Suppressor macrophage (primary cell): ENCODE results near the gene ASTE1.
"Not testable (repeated sequence)": the region's sequence is repeated elsewhere in the genome, so short reads cannot be mapped to it uniquely, and the experiment has no call there.

ENCODE experiments used
- DNase-seq, 4 experiments: peaks; one replicate each; pipeline ENCODE4 v3.0.0-alpha.2; 2020 to 2022

ASTE1 gene

DNA sequence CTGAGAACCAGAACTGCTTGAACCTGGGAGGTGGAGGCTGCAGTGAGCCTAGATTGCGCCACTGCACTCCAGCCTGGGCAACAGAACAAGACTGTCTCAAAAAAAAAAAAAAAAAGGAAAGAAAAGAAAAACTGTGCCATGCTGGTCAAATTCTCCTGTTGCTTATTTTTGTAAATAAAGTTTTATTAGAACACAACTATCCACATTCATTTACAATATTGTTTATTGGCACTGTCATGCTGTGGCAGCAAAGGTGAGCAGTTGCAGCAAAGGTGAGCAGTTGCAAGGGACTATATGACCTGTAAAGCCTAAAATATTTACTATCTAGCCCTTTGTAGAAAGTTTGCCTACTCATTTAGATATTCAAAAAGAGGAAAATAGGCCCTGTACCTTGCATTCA lies 18.3 kb downstream of the ASTE1 start:
- no peak for DNase-seq

DNA sequence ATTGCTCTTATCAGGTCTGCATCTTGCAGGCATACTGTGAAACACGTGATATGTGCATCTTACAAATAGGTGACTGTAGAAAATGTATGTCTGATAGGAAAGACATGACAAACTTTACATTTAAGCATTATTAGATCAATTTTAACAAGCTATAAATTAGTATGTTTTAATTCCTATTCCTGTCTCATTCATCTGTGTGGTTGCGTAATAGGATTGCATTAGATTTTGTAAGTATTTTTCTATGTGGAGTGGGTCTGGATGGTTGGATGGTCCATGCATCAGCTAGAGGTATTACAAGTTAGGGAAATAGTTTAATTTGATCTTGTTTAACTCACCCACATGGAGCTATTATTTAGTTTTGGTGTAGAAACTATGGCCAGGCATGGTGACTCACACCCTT lies 18.8 kb downstream of the ASTE1 start:
- no peak for DNase-seq

DNA sequence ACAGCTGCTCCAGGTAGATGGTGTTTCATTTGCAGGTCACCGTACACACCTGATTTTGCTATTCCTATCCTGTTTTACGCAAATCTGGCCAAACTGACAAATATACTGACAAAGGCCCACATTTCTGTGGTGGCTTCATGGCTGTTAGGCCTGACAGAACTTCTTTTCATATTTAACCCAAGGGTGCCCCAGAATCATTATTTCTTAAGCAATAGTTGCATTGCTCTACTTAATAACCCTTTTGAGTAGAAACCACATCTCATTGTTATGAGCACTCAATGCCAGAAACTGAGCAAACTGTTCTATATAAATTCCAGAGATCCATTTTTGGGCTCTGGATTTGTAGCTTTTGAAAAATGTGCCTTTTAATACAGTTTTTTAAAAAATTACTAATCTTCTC lies 19.4 kb downstream of the ASTE1 start:
- no peak for DNase-seq

DNA sequence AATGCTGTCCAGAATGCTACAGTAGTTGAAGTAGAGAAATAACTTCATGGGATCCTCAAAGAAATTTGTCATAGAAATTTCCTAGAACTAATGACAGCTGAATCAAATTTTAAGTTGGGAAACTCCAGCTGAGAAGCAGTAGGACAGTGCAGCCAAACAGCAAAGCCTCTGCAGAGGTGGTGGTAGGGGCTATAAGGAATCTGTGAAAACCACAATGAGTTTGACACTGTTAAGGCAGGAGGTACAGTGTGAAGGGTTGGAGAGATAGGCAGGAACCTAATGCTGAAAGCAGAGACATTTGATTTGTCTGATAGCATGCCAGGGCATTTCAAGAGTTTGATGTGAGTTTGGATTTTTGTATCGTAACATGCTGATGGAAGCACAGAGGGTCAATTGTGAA lies 22.0 kb downstream of the ASTE1 start:
- DNase-seq, result no peak

DNA sequence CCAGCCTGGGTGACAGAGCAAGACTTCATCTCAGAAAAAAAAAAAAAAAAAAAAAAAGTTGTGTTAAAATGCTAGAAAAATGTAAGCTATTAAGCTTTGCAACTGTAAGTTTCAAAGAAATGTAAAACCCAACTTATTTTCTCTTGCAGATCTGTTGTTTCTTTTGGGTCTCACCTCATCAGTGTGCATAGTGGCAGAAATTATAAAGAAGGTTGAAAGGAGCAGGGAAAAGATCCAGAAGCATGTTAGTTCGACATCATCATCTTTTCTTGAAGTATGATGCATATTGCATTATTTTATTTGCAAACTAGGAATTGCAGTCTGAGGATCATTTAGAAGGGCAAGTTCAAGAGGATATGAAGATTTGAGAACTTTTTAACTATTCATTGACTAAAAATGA lies 25.6 kb downstream of the ASTE1 start:
- no peak for DNase-seq

DNA sequence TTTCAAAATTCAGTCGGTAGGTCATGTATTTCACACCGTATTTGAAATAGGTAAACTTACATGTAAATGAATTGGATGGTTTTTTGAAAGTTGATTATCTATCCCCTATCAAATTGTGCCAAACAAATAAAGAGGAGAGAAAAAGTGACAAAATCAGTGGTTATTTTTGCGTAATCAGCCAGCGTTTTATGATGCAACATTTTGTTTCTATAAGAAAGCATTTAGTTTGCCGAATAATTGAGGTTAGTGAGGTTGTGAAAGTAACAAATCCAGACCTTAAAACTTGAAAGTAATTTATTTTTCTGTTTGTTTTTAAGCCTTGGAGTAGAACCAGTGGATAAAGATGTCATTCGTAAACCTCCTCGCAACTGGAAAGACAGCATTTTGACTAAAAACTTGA lies 29.3 kb downstream of the ASTE1 start:
- peak; percentile 4 to 41 (median 14) for DNase-seq

DNA sequence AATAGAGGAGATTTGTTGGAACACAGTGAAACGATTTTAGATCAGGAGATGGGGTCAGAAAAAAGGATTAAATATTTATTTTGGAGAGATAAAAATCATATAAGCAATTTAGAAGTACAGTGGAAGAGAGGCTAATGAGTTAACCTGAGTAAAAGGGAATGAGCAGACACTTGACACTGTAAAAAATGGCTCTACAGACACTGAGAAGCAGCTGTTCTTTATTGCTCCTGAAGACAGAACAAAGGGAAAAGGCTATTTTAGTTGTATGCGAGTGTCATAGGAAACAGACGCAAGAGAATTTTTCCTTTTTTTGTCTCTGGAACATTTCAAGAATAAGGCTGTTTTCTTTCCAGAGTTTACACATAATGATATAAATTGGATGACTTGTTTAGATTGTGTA lies 34.3 kb downstream of the ASTE1 start:
- DNase-seq, result no peak

DNA sequence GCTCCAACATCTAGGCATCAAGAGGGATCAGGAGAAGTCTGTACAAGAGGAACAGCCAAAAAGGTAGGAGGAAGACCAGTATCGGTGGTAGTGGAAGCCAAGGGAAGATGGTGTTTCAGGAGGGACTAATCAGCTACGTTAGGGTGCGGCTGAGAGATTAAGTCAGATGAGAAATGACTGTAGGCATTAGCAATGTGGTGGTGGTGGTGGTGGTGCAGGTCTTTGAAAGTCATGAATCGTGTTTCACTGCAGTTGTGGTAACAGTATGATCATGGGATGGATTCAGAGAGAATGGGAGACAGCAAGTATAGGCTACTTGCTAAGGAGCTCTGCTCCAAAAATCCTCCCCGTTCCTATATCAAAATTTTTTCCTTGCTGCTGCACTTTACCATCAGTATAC lies 35.5 kb downstream of the ASTE1 start:
- no peak for DNase-seq

DNA sequence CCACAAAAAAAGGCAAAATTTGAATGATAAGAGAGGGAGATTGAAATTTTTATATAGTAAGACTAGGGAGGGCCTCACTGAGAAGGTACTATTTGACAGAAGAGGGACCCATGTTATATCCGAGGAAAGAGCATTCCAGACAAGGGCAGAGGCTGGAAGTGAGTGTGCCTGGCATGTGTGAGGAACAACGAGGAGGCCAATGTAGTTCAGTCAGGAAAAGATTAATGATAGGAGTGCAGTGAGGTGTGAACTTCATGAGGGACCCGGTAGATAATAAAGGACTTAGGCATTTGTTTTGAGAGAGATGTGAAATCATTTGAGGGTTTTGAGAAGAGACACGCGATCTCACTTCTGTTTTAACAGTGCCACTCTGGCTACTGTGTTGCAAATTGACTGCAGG lies 36.3 kb downstream of the ASTE1 start:
- peak in 2 of 4 experiments; percentile 6 to 29 for DNase-seq

DNA sequence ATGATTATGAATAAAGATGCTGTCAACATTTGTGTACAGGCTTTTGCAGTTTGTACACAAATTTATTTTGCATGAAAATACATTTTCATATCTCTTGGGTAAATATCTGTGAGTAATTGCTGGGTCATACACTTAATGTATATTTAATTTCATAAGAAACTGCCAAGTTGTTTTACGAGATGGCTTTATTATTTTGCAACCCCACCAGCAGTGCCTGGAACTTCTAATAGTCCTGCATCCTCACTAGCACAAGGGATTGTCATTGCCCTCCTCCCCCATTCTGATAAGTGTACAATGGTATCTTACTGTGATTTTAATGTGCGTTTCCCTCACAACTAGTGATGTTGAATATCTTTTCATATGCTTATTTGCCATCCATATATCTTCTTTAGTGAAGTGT lies 45.2 kb downstream of the ASTE1 start:
- DNase-seq, result no peak

DNA sequence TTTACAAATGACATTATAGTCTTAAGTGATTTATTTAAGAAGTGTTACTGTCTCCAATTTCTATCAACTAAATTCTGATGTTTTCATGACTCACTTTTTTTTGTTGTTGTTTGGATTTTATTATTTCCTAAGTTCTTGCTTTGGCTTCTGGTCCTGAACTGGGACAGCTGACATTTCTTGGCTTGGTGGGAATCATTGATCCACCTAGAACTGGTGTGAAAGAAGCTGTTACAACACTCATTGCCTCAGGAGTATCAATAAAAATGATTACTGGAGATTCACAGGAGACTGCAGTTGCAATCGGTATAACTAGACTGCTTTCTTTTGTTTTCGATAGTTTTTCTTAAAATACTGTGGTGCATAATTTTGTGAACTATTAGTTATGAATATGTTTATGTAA lies 47.5 kb downstream of the ASTE1 start:
- no peak for DNase-seq

DNA sequence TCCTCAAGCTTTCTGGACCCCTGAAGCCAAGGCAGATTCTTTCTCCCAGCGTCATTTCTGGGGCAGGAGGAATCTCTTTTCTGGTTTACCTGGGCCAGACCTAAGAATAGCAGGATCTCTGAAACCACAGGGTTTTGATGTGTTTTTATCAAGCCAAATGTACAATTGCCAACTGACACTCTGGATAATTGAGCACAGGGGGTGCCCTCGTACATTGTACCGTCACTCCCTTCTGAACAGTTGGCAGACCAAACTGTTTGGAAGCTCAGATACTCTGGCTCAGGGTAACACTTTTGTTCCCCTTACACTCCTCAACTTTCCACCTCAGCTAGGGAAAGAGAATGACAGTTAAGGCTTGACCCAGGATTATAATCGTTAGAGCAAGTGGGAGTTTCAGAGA lies 49.9 kb downstream of the ASTE1 start:
- no peak for DNase-seq

DNA sequence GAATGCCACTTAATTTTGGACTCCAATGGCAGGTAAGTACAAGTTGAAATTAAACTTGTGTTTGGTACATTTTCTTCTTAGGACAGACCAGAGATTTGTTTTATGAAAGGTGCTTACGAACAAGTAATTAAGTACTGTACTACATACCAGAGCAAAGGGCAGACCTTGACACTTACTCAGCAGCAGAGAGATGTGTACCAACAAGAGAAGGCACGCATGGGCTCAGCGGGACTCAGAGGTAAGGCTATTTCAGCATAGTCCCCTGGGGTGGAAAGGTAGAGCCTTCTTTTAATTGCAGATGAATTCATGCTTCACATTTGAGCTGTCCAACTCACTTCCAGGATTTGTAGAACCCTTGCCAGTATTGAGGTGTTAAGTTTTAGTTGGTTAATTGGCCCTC lies 51.4 kb downstream of the ASTE1 start:
- no peak for DNase-seq

DNA sequence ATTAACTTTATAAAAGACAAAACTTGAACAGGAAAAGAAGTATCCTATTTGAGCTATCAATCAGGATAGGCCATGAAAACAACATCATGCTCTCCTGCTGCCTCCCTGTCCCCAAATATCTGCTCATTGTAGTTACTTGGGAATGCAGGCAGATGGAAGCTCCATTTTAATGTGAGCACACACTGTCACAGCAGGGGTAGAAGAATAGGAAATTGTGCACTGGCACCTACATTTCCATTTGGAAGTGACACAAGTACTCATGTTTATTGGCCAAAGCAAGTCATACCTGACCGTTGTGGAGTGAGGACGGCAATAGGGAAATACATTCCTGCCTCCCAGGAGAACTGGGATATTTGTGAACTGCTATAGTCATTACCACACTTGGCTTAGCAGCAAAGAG lies 52.4 kb downstream of the ASTE1 start:
- DNase-seq, result no peak

DNA sequence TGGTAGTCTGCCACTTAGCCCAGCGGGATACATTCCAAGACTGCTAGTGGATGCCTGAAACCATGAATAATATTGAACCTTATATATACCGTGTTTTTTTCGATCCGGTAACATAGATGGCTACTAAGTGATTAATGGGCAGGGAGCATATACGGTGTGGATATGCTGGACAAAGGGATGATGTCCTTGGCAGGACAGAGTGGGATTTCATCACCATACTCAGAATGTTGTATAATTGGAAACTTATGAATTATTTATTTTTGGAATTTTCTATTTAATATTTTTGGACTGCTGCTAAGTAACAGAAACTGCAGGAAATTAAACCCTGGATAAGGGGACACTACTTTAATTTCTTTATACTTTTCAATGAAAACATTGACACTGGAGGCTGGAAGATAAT lies 53.2 kb downstream of the ASTE1 start:
- no peak for DNase-seq

DNA sequence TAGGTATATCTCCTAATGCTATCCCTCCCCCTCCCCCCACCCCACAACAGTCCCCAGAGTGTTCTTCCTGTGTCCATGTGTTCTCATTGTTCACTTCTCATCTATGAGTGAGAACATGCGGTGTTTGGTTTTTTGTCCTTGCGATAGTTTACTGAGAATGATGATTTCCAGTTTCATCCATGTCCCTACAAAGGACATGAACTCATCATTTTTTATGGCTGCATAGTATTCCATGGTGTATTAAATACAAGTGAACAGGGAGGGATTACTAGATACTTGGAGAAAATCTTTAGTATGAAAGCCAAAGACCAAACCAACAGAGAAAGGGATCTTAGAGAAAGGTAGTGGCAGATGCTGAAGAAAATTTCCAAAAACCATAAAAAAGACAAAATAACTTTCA lies 54.0 kb downstream of the ASTE1 start:
- DNase-seq, result not testable (repeated sequence)

DNA sequence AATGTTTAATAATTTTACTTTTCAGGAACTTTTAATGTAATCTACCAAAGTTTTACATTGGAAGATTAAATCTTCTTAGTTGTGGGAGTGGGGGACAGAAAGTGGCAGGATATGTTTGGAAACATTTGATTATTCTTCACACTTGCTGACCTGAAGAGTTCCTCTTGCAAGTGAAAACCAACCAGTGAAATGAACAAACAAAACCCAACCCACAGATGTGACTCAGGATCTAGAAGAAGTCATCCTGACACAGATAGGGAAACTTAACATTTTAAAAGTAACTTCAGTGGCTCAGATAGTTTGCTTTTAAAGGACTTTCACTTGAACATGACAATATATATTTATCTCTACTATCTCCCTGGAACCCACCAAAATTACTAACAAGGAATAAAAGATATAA lies 55.4 kb downstream of the ASTE1 start:
- peak in 2 of 4 experiments; percentile 29 to 43 for DNase-seq

DNA sequence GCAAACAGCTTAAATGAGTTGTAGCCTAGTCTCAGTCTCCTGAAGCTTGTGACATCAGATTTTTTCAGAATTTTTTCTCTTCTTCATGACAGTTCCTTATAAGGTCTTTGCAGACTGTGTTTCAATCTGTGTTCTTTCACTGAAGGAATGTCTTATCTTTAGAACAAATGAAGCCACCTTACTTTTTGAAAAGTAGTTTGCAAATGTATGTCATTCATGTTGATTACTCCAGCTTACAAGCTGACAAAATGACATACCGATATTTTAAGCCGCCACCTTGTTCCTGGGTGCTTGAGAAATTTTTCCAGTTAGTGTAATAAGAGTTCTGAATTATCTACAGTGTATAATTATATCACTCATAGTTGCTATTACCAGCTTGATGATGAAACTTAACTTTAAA lies 57.0 kb downstream of the ASTE1 start:
- no peak for DNase-seq

DNA sequence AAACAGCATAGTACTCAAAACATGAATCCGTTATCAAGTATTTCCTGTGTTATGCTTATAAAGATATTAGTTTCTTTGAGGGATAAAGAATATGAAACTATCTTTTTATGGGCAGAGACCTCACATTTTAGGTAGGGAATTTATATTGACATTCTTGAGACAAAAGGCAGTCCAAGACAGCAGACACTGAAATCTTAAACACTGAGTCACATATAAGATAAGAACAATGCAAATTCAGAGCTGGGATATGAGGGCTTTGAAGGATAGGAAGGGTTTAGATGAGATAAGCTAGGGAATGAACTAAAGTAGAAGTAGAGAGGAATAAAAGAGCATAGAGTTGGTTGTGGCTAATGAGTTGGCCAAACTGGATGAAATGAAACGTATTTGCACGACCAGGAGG lies 58.4 kb downstream of the ASTE1 start:
- DNase-seq, result no peak

DNA sequence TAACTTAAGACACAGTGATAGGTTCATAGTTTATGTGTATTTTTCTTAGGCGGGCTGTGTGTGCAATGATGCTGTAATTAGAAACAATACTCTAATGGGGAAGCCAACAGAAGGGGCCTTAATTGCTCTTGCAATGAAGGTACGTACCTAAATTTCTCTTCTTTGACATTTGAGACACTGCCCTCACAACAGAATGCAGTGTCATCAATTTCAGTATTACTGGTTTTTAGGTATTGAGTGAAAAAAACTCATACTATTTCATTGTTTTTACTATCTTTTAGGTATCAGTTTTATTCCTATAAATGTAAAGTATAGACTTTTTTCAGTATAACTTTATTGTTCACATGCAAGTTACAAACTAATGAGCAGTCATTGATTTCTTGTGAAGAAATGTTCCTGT lies 59.3 kb downstream of the ASTE1 start:
- DNase-seq, result no peak

DNA sequence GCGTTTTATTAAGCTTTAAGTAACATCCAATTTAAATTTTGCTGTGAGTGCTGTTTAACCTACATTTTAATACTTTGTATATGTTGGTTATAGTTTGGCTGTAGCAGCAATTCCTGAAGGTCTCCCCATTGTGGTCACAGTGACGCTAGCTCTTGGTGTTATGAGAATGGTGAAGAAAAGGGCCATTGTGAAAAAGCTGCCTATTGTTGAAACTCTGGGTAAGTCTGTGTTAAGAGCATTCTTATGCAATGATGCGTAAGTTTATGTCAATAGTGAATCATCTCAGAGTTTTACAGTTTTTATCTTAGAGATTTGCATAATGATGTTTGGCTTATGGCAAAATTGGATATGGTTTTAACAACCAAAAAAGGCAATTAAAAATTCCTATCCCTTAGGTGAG lies 62.7 kb downstream of the ASTE1 start:
- peak in 2 of 4 experiments; percentile 35 to 55 for DNase-seq
